Dermis microvascular lymphatic vessel endothelial cell (primary cell): Measurements from ENCODE around the gene CEP131. TPM values are rescaled to one million over a fixed set of nuclear protein-coding genes. Genes with fewer than 3 reads are reported as not detected.

ENCODE experiments used
- DNase-seq, 2 donors: peaks; one replicate each; pipeline versions ENCODE4 v3.0.0 to v3.0.0-alpha.2; 2010; ENCODE audit warnings: low read depth in 2 of 2
- total RNA-seq: library from RNA; depleted of rRNA; stranded (reverse); fragments of >200 nt; gene quantifications from 2 replicates; pipeline ENCODE4 v1.2.1, GENCODE V29; 2014

The CEP131 gene
- total RNA-seq, 1 donor from 2014 or later, result 8.1 TPM

DNA sequence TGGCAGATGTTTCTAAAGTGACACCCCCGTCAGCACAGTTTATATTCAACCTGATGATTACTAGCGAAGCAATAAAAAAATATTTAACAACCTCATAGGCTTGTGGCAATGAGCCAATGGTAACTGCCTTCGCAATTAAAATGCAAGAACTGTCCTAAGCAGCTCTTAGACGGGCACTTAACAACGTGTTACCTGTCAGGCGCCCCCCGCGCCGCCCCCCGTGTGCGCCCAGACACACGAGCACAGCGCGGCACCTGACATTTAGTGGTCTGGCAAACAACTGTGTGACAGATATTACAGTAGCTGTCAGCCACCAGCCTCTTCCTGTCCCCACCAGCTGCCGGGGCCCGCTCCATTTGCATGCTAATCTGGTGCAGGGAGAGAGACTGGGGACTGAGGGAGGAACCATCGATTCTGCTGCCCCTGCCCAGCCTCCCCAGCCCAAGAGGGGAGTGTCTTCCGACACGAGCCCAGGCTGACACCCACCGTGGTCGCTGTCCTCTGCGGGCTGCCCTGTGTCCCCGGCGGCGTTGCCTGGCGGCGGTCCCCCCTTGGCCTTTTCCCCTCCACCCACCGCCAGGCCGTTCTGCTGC, 29.0 kb upstream of the CEP131 start:
- DNase-seq, result no peak

DNA sequence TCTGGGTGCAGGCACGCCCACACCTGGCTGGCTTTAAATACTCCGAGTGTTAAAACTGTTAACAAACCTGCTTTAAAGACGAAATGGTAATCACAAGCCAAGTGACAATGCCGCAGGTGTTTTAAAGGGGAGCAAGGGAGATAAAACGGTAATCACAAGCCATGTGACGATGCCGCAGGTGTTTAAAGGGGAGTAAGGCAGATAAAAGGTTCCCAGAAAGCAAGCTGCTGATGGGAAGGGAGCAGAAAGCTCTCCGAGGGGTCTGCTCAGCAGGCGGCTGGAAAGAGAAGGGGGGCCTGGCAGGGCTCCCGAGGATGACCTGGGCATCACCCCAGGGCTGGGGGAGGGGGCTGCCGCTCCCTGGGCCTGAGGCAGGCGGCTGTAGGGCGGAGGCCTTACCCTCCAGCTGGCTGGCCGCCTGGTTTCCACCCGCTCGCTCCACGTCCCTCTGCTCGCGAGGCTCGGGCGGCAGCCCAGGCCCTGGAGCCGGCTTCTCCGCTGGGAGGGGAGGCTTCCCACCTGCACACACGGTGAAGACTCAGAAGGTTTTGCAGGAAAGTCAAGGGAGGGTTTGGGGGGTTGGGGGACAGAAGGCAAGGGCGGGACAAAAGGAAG, 28.4 kb upstream of the CEP131 start:
- no peak for DNase-seq

DNA sequence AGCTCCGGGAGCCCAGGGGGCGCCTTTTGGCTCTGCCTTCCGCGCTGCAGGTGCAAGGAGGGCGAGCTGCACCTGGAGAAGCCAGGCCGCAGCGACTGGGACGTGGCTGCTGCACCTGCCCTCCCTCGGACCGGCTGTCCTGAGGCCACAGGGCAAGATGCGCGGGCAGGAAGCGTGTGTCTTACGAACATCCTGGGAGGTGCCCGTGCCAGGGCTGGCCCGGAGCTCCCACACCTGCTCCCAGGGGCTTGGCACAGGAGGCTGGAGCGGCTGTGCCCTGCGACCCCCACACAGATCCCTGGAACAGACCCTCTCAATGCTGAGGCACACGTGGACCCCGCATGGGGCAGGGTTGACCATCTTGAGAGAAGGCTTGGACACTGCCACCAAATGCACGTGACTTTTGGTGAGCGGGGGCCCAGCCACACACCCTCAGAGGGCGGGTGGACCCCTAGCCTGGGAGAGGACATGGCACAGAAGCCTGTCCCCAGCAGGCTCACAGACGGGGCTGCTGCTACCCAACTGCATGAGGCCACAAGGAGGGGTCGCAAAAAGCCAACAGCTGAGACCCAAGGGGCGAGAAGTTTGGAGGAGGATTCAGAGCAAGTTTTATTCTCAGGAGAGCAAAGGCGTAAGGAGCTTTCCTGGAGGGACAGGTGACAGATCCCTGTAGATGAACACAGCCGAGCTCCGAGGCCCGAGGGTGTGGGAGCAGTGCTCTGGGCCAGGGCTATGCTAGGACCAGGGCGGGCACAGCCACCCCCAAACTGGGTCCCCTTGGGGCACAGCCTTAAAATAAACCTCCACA, 27.7 kb upstream of the CEP131 start:
- DNase-seq, result no peak

DNA sequence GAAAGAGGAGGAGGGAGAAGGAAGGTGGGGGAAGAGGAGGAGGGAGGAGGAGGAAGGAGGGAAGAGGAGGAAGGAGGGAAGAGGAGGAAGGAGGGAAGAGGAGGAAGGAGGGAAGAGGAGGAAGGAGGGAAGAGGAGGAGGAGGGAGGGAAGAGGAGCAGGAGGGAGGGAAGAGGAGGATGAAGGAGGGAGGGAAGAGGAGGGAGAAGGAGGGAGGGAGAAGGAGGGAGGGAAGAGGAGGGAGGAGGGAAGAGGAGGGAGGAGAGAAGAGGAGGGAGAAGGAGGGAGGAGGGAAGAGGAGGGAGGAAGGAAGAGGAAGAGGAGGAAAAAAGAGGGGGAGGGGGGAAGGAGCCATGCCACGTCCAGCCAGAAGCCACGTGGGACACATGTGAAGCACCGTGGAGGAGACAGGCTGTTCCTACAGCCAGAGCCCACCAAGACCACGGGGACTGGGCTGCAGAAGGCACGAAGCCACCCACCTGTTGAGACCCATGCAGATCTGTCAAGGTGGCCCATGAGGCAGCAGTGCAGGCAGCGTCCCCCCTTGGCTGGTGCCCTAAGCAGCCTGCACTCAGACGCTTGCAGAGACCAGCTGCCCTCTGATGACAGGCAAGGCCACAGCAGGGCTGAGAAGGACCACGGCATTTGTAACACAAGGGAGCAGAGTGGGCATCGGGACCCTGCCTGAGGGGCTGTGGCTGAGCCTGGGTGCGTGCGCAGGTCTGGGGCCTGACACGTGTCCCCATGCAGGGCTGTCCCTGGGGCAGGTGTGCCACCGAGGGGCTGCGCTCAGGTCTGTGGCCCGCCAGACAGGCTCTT, 26.7 kb upstream of the CEP131 start:
- peak in 1 of 2 donors; percentile 30 for DNase-seq

DNA sequence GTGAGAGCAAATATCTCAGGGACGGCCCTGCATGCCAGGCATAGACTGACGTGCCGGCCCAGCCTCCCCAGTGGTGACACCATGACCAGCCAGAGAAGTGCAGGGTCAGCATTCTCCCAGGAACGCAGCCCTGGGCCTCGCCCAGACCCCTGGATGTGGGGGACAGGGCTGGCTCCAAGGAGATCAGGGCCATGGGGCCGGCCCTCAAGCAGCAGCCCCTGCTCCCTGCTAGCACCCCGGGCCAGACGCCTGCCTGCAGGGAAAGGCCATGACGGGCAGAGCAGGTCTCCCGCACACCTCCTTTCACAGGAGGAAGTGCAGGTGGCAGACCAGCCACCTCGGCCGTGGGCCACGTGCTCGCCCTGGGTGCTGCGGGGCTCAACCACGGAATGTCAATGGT, 25.9 kb upstream of the CEP131 start:
- DNase-seq, result no peak

DNA sequence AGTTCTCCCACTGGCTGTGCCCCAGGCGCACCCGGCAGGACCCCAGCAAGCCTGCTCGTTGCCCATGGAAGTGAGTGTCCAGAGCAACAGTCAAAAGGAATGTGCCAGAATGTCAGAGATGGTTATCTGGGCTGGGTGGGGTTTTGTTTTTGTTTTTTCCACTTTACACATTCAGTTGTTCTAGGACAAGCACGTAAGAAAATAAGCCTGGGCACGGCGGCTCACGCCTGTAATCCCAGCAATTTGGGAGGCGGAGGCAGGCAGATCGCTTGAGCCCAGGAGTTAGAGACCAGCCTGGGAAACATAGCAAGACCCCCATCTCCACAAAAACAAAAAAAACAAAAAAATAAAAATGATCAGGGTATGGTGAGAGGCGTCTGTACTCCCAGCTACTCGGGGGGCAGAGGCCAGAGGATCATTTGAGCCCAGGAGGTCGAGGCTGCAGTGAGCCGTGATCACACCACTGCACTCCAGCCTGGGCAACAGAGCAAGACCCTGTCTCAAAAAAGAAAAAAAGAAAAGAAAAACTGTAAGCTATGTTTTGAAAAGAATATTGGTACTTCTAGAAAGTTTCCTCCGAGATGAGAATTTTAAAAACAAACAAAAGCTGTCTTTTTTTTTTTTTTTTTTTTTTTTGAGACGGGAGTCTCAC, 24.7 kb upstream of the CEP131 start:
- no peak for DNase-seq

DNA sequence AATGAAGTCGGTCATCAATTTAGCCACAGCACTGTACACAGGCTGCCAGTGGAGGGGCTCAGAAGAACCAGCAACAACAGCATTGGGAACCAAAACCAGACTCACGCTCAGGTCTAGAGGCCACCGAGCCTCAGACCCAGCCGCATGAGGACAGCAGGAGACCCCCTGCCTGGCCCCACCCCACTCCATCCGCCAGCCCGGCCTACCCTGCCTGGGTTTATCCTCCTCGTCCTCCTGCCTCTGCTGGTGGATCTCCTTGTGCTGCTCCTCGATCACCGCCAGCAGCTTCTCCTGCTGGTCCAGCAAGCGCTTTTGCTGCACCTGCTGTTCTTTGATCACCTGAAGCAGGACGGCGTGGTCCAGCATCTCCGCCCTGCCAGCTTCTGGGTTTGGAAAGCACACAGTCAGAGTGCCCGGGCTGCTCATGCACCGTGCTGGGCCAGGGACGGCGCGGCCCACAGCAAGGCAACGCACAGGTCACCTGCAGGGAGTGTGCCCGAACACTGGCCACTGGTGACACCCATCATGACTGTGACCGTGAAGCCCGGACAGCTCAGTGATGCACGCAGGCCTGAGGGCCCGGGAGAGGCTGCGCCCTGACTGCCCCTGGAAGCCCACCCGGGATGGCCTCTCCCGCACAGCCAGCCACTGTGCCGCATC, 24.0 kb upstream of the CEP131 start:
- DNase-seq, result no peak

DNA sequence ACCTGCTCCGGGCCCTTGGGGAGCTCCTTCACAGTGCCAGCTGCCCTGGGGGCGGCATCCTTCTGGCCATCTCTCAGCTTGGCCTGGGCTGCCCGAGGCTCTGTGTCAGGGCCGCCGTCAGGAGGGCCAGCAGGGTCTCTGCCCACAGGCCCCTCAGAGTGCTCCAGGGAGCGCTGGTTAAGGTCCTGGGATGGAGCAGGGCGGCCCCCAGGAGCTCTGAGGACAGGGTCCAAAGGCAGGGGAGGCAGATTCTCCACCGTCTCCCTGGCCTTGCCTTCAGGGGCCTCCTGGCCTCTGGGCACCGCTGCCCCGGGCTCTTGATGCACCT, 23.5 kb upstream of the CEP131 start:
- DNase-seq, result no peak

DNA sequence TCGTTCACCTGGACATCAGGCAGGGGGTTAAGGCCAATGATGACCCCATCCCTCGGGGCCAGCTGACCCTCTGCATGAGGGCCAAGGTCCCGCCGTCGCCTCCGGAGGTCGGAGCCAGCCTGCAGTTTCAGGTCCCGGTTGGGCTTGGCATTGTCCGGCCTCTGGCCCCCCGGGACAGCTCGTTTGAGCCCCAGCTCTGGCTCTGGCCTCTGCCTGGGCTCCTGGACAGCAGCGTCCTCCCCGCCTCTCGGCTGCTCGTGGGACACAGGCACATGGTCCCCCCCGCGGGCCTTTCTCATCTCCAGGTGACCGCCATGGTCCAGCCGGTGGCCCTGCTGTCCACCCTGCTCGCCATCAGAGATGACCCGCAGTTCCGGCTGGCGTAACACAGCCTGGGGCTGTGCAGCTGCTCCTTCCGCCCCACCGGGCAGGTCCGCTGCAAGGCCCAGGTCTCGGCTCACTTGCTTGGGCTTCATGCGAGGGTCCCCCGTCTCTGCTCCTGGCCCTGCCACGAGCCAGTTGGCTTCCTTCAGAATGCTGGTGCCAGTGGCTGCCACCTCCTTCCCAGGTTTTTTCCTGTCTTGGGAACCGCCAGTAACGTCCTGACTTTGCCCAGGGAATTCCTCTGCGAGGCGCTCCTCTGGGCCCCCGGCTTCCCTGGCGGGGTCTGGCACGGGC, 23.0 kb upstream of the CEP131 start:
- no peak for DNase-seq

DNA sequence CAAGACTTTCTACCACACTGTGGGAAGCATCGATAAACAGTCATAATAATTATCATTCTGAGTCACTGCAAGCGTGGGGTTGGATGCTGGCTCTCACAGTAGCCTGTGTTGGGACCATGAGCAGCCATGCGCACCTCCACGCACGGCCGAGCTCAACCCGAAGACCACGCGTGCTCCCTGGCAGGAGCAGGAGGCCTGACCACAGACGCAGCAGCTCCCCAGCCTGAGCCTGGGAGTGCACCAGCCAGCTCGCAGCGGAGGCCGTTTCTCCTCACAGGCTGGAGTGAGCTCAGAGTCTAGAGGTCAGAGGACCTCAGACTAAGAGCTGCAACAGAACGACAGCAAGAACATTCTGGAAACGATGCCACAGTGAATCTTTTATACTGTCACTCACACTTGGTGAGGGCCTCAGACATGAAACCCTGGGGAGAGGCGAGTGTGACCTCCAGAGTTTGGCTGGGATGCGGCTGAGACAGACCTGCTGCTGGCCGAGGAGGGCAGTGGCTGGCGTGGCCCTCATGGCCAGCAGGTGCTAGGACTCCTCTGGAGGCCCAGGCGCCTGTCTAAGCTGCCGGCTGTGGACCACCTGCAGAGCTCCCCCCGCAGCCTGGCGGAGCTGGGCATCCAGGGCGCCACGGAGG, 22.4 kb upstream of the CEP131 start:
- DNase-seq, result no peak

DNA sequence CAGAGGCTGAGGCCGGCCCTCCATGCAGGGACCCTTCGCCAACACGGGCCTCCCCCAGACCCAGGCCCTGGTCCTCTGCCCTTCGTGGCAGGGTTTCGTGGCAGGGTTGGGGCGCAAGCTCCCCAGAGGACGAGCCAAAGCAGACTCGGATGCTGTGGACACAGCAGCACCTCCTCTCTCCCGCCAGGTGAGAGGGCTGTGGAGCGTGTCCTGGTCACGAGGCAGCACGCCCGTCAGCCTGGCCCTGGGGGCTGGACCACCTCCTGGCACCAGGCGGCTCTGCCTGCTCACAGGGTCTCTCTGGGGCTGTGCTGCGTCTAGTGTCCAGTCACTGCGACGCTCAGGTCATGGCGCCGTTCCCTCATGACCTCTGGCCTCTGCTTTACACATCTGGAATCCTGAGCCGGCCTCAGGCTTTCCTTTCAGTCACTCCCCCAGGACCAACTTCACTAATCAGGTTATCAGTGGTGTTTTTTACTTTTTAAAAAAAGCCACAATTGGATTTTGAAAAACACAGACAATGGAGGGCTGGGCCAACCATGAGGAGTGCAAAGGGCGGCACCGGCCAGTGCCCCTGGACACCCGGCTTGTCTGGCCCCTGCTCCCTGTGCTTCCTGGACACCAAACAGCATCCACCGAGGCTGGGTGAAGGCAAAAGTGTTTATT, 21.7 kb upstream of the CEP131 start:
- no peak for DNase-seq

DNA sequence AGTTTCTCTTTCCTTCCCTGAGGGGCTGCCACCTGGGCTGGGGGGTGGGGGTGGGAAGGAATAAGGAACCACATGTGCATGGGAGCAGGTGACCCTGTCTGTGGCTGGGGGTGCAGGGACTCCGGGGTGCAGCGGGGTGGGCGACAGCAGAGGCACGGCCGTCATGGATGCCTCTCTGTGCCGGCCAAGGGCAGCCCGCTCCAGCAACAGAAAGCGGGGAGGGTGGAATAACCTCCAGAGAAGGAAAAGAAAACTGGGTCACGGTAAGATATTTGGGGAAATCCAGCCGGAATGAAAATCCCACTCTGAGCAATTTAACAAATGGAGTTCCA, 20.5 kb upstream of the CEP131 start:
- DNase-seq, result no peak

DNA sequence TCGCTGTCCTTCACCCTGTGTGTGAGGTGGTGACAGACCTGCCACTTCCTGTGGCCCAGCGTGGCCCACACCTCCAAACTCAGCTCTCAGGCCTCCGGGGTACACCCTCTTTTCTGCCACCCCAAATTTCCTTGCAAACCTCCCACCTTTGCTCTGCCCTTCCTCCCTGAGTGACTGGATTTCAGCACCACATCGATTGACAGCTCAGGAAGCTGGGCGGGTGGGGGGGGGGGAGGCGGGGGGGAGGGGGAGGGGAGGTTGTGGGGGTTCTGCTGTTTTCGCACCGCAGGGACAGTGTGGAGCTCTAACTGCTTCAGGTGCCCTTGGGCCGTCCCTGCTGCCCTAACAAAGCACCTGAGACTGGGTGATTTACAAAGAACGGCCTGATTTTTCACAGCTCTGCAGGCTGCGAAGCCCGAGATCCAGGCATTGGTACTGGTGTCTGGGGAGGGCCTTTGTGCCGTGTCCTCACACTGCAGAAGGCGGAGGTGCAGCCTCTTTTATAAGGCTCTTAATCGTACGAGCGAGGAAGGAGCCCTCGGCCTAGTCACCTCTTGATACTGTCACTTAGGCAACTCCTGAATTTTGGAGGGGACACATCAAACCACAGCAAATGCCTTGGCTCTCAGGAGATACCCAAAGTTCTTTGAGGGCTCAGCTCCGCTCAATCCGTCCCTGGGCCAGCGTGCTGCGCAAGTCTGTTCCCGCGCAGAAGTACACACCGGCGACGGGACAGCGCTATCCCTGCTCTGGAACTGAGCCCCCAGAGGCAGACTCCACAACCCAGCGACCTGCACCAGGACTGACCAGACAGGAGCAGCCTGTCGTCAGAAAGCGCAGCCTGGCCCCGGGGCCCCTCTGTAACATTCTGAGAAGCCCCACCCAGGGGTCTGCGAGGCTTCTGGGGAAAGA, 19.9 kb upstream of the CEP131 start:
- DNase-seq, result no peak

DNA sequence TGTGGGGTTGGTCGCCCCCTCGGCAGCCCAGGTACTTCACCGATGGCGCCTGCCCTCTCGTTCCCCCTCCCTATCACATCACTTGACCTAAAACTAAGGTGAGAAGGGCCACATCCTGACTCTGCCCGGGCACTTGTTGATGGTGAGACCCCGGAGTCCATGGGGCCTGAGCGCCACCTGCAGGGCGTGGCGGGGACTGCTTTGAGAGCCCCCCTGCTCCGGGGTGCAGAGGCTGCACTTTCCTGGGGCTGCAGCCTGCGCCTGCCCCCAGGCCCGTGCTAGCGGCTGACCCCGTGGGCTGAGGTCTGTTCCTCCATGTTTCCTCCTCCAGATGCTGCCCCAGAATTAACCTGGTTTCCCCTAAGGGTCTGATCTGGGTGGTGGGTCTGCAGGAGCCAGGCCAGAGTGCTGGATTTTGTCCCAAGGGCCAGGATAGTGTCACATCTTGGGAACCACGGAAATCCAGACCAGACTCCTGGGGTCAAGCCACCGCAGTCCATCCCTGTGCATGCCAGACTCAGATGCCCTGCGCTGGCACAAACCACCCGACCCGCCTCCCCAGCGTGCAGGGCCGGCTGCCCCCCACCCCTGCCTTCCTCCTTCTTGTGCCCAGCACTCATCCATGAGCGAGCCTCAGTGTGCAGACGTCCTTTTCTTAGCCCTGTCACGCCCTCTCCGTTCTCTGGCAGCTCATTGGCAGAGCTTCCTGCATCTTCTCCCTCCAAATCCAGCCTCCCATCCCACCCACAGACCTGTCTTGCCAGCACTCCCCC, 19.1 kb upstream of the CEP131 start:
- DNase-seq, result peak; percentile 18 to 55

DNA sequence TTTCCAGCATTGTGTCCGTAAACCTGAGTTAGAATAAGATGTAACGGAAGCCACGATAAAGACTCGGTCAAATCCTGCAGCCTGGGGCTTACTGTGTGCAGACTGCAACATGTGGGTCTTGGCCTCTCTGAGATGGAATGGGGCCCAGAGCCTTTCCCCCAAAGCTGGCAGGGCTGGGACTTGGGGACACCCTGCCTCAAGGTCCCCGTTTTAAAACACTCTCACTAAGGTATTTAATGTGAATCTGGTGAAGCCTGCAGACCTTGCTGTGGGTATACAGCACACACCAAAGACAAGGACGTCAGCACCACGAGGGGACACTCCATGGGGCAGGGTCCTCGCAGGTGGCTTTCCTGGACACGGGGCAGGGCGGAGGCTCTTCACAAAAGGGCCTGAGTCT, 18.4 kb upstream of the CEP131 start:
- no peak for DNase-seq

DNA sequence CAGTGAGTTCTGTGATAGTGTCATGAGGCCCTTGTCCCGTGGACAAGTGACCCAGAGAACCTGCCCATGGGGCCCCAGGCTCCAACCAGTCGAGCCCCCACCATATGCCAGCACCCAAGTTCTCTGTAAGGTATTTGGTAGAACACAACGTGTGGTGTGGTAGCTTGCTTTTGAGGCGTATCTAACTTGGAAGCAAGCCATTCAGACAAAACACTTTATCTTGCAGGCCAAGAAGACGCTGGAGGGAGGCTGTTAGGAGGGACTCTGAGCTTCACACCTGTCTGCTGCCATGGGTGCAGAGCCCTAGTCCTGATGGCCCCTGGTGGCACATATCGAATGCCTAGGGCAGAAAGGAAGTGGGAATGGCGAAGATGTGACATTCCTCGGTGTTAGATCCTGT, 18.0 kb upstream of the CEP131 start:
- no peak for DNase-seq

DNA sequence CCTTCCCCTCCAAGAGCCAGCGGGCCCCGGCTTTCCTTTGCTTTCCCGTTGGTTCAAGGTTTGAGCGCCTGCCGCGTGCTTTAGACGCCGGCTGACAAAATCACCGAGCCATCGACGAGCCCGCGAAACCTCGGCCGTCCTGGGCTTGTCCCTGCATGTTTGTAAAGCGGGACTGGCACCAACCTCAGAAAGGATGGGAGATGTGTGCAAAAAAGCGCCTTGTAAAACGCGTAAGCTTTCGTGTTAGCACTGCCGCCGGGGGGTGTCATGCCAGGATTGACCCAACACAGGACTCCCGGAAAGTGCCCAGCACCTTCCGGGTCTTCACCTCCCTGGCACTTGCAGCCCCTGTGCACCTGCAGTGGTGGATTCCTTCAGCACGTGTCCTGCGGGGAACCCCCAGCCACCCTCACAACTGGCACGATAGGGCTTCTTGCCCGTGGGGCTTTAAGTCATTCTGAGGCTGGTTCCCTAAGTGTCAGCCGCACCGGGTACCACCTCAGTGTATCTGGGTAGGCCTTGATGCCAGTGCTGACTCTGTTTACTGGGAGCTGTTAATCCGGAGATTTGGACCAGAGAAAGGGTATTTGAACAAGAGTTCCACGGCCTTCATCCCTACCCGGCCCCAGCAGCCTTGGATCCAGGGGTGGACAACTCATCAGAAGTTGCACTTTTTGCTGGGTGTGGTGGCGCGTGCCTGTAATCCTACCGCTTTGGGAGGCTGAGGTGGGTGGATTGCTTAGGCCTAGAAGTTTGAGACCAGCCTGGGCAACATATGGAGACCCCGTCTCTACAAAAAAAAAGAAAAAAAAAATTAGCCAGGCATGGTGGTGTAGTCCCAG, 17.2 kb upstream of the CEP131 start:
- DNase-seq, result peak in 1 of 2 donors; percentile 34
